B cell (primary cell): Measurements from ENCODE around the gene TMEM87A. TPM values are rescaled to one million over a fixed set of nuclear protein-coding genes. Genes with fewer than 3 reads are reported as not detected.
A peak's percentile ranks its signal among the peaks of the same experiment; 100 is the strongest.

Source experiments
- ATAC-seq: fragments of 200-7000 bp; cut with Tn5 transposase; one replicate; pipeline ENCODE4 v1.10.0; 2021; ENCODE audit warnings: low read depth, mild to moderate bottlenecking, moderate number of reproducible peaks, moderate library complexity
- CTCF ChIA-PET: fragments of 350-600 bp; sonication (Branson Sonifier 250); formaldehyde crosslinking; loops from one replicate; lab custom pipeline; 2021; ENCODE audit warnings: antibody characterized with exemption, inconsistent platforms; lab: Charles Lee
- POLR2A ChIA-PET: fragments of 350-600 bp; sonication (Branson Sonifier 250); formaldehyde crosslinking; loops from one replicate; lab custom pipeline; 2021; ENCODE audit warnings: antibody characterized with exemption; lab: Charles Lee
- DNase-seq: peaks from one replicate; pipeline ENCODE4 v3.0.0; 2013
- H2AFZ ChIP-seq: 2 replicates; pipeline ENCODE4 v1.6.1; 2012; ENCODE audit warnings: mild to moderate bottlenecking, low read depth, low read length; ENCODE audit not compliant: insufficient read depth, poor library complexity, severe bottlenecking
- H3K27ac ChIP-seq, 2 donors: 1 replicate in 1 of 2; 2 replicates in 1 of 2; pipeline ENCODE4 v1.5.1; 2012 to 2013; ENCODE audit warnings: low read length in 2 of 2, mild to moderate bottlenecking in 2 of 2, moderate library complexity in 1 of 2
- H3K27me3 ChIP-seq, 4 experiments: fragments of 200-600 bp in 1 of 4; sonication (generic) in 1 of 4; replicated peaks in 1 of 4; 1 replicate in 2 of 4; 2 replicates in 2 of 4; pipeline versions ENCODE4 v1.6.1 to v1.7.0; 2013 to 2016; ENCODE audit warnings: low read length in 3 of 4, mild to moderate bottlenecking in 2 of 4, mixed read lengths in 1 of 4, moderate library complexity in 1 of 4; ENCODE audit not compliant: insufficient read depth in 4 of 4, control insufficient read depth in 3 of 4; ENCODE audit errors: control extremely low read depth in 1 of 4
- H3K36me3 ChIP-seq, 2 experiments: replicated peaks in 1 of 2; 1 replicate in 1 of 2; 2 replicates in 1 of 2; pipeline versions ENCODE4 v1.6.1 to v1.7.1; 2013; ENCODE audit warnings: low read length in 1 of 2; ENCODE audit not compliant: insufficient read depth in 2 of 2, control insufficient read depth in 1 of 2; ENCODE audit errors: control extremely low read depth in 1 of 2, extremely low read depth in 1 of 2
- H3K4me1 ChIP-seq, 2 donors: fragments of 200-600 bp in 1 of 2; sonication (generic) in 1 of 2; 1 replicate in 1 of 2; 2 replicates in 1 of 2; pipeline versions ENCODE4 v1.5.1 to v1.6.1; 2013 to 2017; ENCODE audit warnings: low read length in 2 of 2; ENCODE audit not compliant: control insufficient read depth in 2 of 2, insufficient read depth in 2 of 2
- H3K4me2 ChIP-seq: replicated peaks from 2 replicates; pipeline ENCODE3; 2012; ENCODE audit warnings: mild to moderate bottlenecking, low read depth, low read length; ENCODE audit not compliant: poor library complexity, severe bottlenecking
- H3K4me3 ChIP-seq, 5 experiments: fragments of 200-600 bp in 1 of 5; sonication (generic) in 1 of 5; 1 replicate in 3 of 5; 2 replicates in 2 of 5; pipeline versions ENCODE4 v1.5.1 to v1.7.0; 2011 to 2016; ENCODE audit warnings: low read length in 4 of 5, mild to moderate bottlenecking in 4 of 5, low read depth in 2 of 5, control low read depth in 1 of 5, moderate library complexity in 1 of 5; ENCODE audit not compliant: insufficient read depth in 1 of 5; ENCODE audit errors: control extremely low read depth in 1 of 5, extremely low read depth in 1 of 5
- H3K79me2 ChIP-seq: fragments of 200-600 bp; sonication (generic); one replicate; pipeline ENCODE4 v1.6.0; 2016; ENCODE audit warnings: low read length; ENCODE audit not compliant: control insufficient read depth, insufficient read depth
- H3K9ac ChIP-seq: fragments of 200-600 bp; sonication (generic); 2 replicates; pipeline ENCODE4 v1.6.1; 2017; ENCODE audit warnings: mild to moderate bottlenecking, low read length, moderate library complexity
- H3K9me3 ChIP-seq, 3 donors: one replicate each; pipeline versions ENCODE4 v1.6.1 to v1.7.1; 2013; ENCODE audit warnings: low read length in 2 of 3; ENCODE audit not compliant: control insufficient read depth in 2 of 3, insufficient read depth in 1 of 3; ENCODE audit errors: control extremely low read depth in 1 of 3
- H4K20me1 ChIP-seq: 2 replicates; pipeline ENCODE4 v1.6.0; 2012; ENCODE audit warnings: mild to moderate bottlenecking, low read length; ENCODE audit not compliant: insufficient read depth, control insufficient read depth, poor library complexity, severe bottlenecking
- H3K27ac Mint-ChIP-seq: one replicate; pipeline ENCODE4 v1.8.0; 2021; ENCODE audit warnings: mixed read lengths
- H3K27me3 Mint-ChIP-seq: one replicate; pipeline ENCODE4 v1.8.0; 2021; ENCODE audit warnings: mixed read lengths
- H3K4me1 Mint-ChIP-seq: one replicate; pipeline ENCODE4 v1.8.0; 2021; ENCODE audit warnings: mixed read lengths
- H3K4me3 Mint-ChIP-seq: one replicate; pipeline ENCODE4 v1.8.0; 2021; ENCODE audit warnings: mixed read lengths
- H3K9me3 Mint-ChIP-seq: one replicate; pipeline ENCODE4 v1.8.0; 2022; ENCODE audit warnings: mixed read lengths; ENCODE audit not compliant: insufficient read depth
- EZH2 ChIP-seq: IDR thresholded peaks from 2 replicates; pipeline ENCODE4 v1.6.1; 2012; ENCODE audit warnings: borderline replicate concordance, low read depth, mild to moderate bottlenecking, moderate library complexity, low read length; ENCODE audit not compliant: insufficient read depth, poor library complexity, severe bottlenecking
- WGBS: methylation state at CpG from one replicate; pipeline ENCODE4 v1.1.5; 2013; ENCODE audit warnings: missing lambda C conversion rate; ENCODE audit not compliant: insufficient coverage; 5-methylcytosine and 5-hydroxymethylcytosine counted together
- intact Hi-C: fragments of 100-400 bp; cut with micrococcal nuclease; formaldehyde crosslinking; loops from one replicate; pipeline ENCODE4 v1.10.0; 2022
- polyA plus RNA-seq: library from polyadenylated mRNA; depleted of rRNA; stranded (reverse); fragments of >200 nt; gene quantifications from 2 replicates; pipeline ENCODE4 v1.2.3, GENCODE V29; 2012
- total RNA-seq, 2 donors: library from RNA; stranded (reverse); fragments of 120-200 nt in 1 of 2; gene quantifications; 1 replicate in 1 of 2; 2 replicates in 1 of 2; pipeline versions ENCODE4 v1.2.3 to v1.2.4, GENCODE V29; 2013 to 2022
- TF ChIP-seq, protein P1 (sequence below): fragments of 200-600 bp; IDR thresholded peaks from one replicate; pipeline ENCODE4 v1.8.0; 2022; ENCODE audit warnings: antibody characterized with exemption, mild to moderate bottlenecking

Gene TMEM87A
- total and polyA plus RNA-seq, 2 donors (not counting 1 experiment from before 2014, with no cell fraction given), result 14.5 to 61.5 TPM

DNA sequence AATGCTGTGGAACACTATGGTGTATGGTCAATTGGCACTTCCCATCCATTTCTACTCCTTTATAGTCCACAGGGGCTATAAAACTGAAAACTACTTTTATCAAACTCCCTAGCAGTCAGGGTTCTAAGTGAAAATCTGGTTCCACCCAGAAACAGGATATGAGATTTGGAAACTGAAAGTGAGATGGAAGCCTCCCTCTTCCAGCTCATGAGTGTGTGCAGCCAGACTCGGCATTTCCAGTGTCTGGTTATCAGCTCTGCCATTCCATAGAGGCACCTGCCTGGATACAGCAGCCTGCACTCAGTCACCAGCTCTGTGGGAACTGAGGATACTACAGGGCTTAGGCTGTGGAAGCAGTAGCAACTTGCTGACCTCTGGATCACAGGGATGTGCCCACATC lies 102.1 kb downstream of the TMEM87A start:
- peaks cover 12% of the 10 kb centered on the region for H3K4me1 Mint-ChIP-seq
- no peak overlapping the region for H3K27ac Mint-ChIP-seq
- no peak overlapping the region for H2AFZ ChIP-seq
- H3K4me3 ChIP-seq, result no peak overlapping the region
- H3K4me1 ChIP-seq, result peaks cover 7 to 9% of the 10 kb centered on the region in 2 donors
- DNase-seq (no peak), ATAC-seq (no peak)
- TF ChIP-seq, protein P1, sequence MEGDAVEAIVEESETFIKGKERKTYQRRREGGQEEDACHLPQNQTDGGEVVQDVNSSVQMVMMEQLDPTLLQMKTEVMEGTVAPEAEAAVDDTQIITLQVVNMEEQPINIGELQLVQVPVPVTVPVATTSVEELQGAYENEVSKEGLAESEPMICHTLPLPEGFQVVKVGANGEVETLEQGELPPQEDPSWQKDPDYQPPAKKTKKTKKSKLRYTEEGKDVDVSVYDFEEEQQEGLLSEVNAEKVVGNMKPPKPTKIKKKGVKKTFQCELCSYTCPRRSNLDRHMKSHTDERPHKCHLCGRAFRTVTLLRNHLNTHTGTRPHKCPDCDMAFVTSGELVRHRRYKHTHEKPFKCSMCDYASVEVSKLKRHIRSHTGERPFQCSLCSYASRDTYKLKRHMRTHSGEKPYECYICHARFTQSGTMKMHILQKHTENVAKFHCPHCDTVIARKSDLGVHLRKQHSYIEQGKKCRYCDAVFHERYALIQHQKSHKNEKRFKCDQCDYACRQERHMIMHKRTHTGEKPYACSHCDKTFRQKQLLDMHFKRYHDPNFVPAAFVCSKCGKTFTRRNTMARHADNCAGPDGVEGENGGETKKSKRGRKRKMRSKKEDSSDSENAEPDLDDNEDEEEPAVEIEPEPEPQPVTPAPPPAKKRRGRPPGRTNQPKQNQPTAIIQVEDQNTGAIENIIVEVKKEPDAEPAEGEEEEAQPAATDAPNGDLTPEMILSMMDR, result no peak
- no peak for TF ChIP-seq EZH2
- CTCF ChIA-PET, result no interaction called here
- POLR2A ChIA-PET, result no interaction called here
- no CpG with 5 or more reads among the region's 1 CpG for WGBS
- no peaks in the 10 kb centered on the region for H4K20me1 ChIP-seq
- H3K9me3 ChIP-seq, result no peaks in the 10 kb centered on the region
- intact Hi-C loops, result no loop called here
- no peaks in the 10 kb centered on the region for H3K79me2 ChIP-seq
- no peak overlapping the region for H3K4me3 Mint-ChIP-seq
- no peaks in the 10 kb centered on the region for H3K27me3 ChIP-seq
- H3K4me2 ChIP-seq, result no peak overlapping the region
- no peak overlapping the region for H3K9ac ChIP-seq
- no peaks in the 10 kb centered on the region for H3K9me3 Mint-ChIP-seq
- peaks cover 10 to 77% of the 10 kb centered on the region in 2 experiments for H3K36me3 ChIP-seq
- H3K27ac ChIP-seq, result peak overlapping the region in 1 of 2 donors; percentile 31
- no peaks in the 10 kb centered on the region for H3K27me3 Mint-ChIP-seq

DNA sequence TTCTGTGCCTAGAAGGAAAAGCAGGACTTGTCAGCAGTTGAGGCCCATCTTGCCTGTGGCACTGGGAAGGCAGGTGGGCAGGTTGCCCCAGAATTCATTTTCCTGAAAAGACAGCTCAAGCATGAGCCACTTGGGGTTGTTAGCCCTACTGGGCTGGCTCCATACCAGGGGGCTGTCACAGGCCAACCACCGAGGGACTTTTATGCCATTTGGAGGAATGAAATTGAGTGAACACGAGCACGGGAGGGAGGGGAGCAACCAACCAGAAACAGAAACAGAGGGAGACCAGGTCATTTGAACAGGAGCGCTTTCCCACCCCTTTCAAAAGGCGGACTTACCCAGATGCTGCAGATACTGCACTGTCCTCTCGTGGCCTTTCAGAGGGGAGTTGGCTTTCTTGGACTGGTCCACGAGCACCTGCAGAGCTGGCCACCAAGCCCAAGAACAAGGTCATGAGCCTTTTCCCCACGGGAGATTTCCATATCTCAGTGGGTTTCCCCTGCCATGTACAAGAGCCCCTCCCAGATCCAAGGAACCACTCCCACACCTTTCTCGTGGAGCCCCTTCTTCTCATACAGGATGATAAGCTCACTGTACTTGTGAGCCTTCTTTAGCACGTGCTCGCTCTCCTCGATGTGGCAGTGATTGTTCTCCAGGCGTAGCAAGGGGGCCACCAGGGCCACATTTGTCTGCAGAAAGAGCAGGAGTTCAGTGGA lies 106.8 kb downstream of the TMEM87A start:
- Mint-ChIP-seq H3K4me3 (no peak overlapping the region), H3K4me1 (peaks cover 5% of the 10 kb centered on the region), H3K27me3 (no peaks in the 10 kb centered on the region), H3K9me3 (no peaks in the 10 kb centered on the region), H3K27ac (peak overlapping the region; percentile 50)
- Histone ChIP-seq H2AFZ (no peak overlapping the region), H3K9me3 (no peaks in the 10 kb centered on the region), H3K9ac (no peak overlapping the region), H3K79me2 (no peaks in the 10 kb centered on the region), H3K4me1 (peaks cover 4 to 6% of the 10 kb centered on the region in 2 donors), H3K4me2 (no peak overlapping the region), H3K4me3 (no peak overlapping the region), H3K27ac (no peak overlapping the region), H3K27me3 (no peaks in the 10 kb centered on the region), H3K36me3 (peaks cover 6 to 90% of the 10 kb centered on the region in 2 experiments), H4K20me1 (no peaks in the 10 kb centered on the region)
- TF ChIP-seq EZH2, result no peak
- TF ChIP-seq, protein P1, result no peak
- POLR2A ChIA-PET, result no interaction called here
- ATAC-seq (no peak), DNase-seq (no peak)
- intact Hi-C loops, result no loop called here
- CTCF ChIA-PET, result no interaction called here
- WGBS, result 99% methylated on average over 13 of the region's 13 CpGs
